ENCODE results near the gene ASH1L. TPM values are rescaled to one million over a fixed set of nuclear protein-coding genes. Genes with fewer than 3 reads are reported as not detected.
"Not testable (repeated sequence)": the region's sequence is repeated elsewhere in the genome, so short reads cannot be mapped to it uniquely, and the experiment has no call there.

Gene ASH1L
- total RNA-seq, 1 experiment from 2014 or later, result 29.3 TPM

DNA sequence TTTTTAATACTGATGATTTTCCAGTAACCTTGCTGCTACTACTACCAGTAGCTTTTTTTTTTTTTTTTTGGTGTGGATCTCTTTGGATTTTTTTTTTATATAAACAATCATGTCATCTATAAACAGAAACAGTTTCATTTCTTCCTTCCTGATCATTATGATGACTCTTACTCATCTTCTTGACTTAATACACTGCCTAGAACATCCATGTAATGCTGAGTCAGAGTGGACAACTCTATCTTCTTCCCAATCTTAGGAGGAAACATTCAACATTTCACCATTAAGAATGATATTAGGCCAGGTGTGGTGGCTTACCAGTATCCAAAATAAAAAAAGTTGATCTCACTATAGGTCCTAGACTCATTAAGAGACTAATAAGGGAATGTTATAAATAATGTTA is 172.8 kb downstream of the ASH1L start (continued):
- TF ChIP-seq, protein P1, sequence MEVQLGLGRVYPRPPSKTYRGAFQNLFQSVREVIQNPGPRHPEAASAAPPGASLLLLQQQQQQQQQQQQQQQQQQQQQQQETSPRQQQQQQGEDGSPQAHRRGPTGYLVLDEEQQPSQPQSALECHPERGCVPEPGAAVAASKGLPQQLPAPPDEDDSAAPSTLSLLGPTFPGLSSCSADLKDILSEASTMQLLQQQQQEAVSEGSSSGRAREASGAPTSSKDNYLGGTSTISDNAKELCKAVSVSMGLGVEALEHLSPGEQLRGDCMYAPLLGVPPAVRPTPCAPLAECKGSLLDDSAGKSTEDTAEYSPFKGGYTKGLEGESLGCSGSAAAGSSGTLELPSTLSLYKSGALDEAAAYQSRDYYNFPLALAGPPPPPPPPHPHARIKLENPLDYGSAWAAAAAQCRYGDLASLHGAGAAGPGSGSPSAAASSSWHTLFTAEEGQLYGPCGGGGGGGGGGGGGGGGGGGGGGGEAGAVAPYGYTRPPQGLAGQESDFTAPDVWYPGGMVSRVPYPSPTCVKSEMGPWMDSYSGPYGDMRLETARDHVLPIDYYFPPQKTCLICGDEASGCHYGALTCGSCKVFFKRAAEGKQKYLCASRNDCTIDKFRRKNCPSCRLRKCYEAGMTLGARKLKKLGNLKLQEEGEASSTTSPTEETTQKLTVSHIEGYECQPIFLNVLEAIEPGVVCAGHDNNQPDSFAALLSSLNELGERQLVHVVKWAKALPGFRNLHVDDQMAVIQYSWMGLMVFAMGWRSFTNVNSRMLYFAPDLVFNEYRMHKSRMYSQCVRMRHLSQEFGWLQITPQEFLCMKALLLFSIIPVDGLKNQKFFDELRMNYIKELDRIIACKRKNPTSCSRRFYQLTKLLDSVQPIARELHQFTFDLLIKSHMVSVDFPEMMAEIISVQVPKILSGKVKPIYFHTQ (CRISPR knock-in tag; IDR thresholded peaks at IDR 0.05), result no peak
- TF ChIP-seq SMAD4 (CRISPR knock-in tag; IDR thresholded peaks at IDR 0.05), result no peak
- no peak for TF ChIP-seq TCF7 (CRISPR knock-in tag; IDR thresholded peaks at IDR 0.05; ENCODE audit: low read depth)
- no peak for TF ChIP-seq ZNF396 (CRISPR knock-in tag; IDR thresholded peaks at IDR 0.05; ENCODE audit: borderline replicate concordance)
- TF ChIP-seq GTF2I (CRISPR knock-in tag; conservative IDR thresholded peaks at IDR 0.05), result no peak
- no peak for TF ChIP-seq TP53 (CRISPR knock-in tag; IDR thresholded peaks at IDR 0.05)
- no peak for TF ChIP-seq ZNF416 (CRISPR knock-in tag; IDR thresholded peaks at IDR 0.05)
- TF ChIP-seq, protein P2, sequence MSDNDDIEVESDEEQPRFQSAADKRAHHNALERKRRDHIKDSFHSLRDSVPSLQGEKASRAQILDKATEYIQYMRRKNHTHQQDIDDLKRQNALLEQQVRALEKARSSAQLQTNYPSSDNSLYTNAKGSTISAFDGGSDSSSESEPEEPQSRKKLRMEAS (CRISPR knock-in tag; IDR thresholded peaks at IDR 0.05), result no peak
- TF ChIP-seq, protein P3, sequence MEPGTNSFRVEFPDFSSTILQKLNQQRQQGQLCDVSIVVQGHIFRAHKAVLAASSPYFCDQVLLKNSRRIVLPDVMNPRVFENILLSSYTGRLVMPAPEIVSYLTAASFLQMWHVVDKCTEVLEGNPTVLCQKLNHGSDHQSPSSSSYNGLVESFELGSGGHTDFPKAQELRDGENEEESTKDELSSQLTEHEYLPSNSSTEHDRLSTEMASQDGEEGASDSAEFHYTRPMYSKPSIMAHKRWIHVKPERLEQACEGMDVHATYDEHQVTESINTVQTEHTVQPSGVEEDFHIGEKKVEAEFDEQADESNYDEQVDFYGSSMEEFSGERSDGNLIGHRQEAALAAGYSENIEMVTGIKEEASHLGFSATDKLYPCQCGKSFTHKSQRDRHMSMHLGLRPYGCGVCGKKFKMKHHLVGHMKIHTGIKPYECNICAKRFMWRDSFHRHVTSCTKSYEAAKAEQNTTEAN (CRISPR knock-in tag; IDR thresholded peaks at IDR 0.05), result no peak
- TF ChIP-seq, protein P4, sequence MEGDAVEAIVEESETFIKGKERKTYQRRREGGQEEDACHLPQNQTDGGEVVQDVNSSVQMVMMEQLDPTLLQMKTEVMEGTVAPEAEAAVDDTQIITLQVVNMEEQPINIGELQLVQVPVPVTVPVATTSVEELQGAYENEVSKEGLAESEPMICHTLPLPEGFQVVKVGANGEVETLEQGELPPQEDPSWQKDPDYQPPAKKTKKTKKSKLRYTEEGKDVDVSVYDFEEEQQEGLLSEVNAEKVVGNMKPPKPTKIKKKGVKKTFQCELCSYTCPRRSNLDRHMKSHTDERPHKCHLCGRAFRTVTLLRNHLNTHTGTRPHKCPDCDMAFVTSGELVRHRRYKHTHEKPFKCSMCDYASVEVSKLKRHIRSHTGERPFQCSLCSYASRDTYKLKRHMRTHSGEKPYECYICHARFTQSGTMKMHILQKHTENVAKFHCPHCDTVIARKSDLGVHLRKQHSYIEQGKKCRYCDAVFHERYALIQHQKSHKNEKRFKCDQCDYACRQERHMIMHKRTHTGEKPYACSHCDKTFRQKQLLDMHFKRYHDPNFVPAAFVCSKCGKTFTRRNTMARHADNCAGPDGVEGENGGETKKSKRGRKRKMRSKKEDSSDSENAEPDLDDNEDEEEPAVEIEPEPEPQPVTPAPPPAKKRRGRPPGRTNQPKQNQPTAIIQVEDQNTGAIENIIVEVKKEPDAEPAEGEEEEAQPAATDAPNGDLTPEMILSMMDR (IDR thresholded peaks at IDR 0.05), result no peak

DNA sequence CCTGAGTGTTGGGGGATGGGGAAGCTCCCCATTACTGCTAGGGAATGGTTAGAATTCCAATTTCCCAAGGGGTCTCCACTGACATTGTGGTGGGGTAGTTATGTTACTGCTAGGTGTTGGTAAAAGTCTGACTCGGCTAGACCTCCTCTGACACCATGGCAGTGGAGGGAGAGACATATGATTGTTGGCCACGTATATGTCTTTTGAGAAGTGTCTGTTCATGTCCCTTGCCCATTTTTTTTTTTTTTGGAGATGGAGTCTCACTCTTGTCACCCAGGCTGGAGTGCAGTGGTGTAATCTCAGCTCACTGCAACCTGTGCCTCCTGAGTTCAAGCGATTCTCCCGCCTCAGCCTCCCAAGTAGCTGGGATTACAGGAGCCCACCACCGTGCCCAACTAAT is 176.8 kb downstream of the ASH1L start:
- Mint-ChIP-seq H3K36me3 (peaks cover 36% of the 10 kb centered on the region), H3K9me3 (peaks cover 14% of the 10 kb centered on the region)
- DNase-seq (ENCODE audit: low spot score); H3K4me1 Mint-ChIP-seq; POLR2A ChIA-PET; H3K27ac Mint-ChIP-seq; CTCF ChIA-PET; ATAC-seq; H3K27me3 Mint-ChIP-seq (ENCODE audit: low read depth); H3K4me3 Mint-ChIP-seq: not testable (repeated sequence)

DNA sequence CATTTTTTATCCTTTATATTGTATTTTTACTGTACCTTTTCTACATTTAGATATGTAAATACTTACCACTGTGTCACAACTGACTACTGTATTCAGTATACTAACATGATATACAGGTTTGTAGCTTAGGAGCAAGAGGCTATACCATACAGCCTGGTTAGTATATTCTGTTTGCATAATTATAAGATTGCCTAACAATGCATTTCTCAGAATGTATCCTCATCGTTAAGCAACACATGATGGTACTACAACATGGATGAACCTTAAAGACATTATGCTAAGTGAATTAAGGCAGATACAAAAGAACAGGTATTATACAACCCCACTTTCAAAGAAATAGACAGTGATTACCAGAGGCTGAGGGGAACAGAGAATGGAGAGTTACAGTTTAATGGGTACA is 179.2 kb downstream of the ASH1L start:
- H3K9me3 Mint-ChIP-seq, result peaks cover 14% of the 10 kb centered on the region
- no peaks in the 10 kb centered on the region for H3K27me3 Mint-ChIP-seq (ENCODE audit: low read depth)
- POLR2A ChIA-PET, result no interaction called here
- H3K4me3 Mint-ChIP-seq, result no peak overlapping the region
- H3K4me1 Mint-ChIP-seq, result peaks cover 9% of the 10 kb centered on the region
- no peak for TF ChIP-seq ZNF396 (CRISPR knock-in tag; IDR thresholded peaks at IDR 0.05; ENCODE audit: borderline replicate concordance)
- no peak for TF ChIP-seq ZNF416 (CRISPR knock-in tag; IDR thresholded peaks at IDR 0.05)
- TF ChIP-seq NFE2L1 (CRISPR knock-in tag; IDR thresholded peaks at IDR 0.05), result no peak
- TF ChIP-seq, protein P5, sequence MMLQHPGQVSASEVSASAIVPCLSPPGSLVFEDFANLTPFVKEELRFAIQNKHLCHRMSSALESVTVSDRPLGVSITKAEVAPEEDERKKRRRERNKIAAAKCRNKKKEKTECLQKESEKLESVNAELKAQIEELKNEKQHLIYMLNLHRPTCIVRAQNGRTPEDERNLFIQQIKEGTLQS (CRISPR knock-in tag; conservative IDR thresholded peaks at IDR 0.05), result no peak
- TF ChIP-seq, protein P6, sequence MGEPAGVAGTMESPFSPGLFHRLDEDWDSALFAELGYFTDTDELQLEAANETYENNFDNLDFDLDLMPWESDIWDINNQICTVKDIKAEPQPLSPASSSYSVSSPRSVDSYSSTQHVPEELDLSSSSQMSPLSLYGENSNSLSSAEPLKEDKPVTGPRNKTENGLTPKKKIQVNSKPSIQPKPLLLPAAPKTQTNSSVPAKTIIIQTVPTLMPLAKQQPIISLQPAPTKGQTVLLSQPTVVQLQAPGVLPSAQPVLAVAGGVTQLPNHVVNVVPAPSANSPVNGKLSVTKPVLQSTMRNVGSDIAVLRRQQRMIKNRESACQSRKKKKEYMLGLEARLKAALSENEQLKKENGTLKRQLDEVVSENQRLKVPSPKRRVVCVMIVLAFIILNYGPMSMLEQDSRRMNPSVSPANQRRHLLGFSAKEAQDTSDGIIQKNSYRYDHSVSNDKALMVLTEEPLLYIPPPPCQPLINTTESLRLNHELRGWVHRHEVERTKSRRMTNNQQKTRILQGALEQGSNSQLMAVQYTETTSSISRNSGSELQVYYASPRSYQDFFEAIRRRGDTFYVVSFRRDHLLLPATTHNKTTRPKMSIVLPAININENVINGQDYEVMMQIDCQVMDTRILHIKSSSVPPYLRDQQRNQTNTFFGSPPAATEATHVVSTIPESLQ (CRISPR knock-in tag; IDR thresholded peaks at IDR 0.05), result no peak
- no peak overlapping the region for H3K27ac Mint-ChIP-seq
- CTCF ChIA-PET, result no interaction called here
- ATAC-seq (no peak), DNase-seq (ENCODE audit: low spot score) (no peak)
- peaks cover 33% of the 10 kb centered on the region for H3K36me3 Mint-ChIP-seq

Data from WTC11 (cell line).